Measurements from ENCODE around the gene TKTL1.

TKTL1 gene

DNA sequence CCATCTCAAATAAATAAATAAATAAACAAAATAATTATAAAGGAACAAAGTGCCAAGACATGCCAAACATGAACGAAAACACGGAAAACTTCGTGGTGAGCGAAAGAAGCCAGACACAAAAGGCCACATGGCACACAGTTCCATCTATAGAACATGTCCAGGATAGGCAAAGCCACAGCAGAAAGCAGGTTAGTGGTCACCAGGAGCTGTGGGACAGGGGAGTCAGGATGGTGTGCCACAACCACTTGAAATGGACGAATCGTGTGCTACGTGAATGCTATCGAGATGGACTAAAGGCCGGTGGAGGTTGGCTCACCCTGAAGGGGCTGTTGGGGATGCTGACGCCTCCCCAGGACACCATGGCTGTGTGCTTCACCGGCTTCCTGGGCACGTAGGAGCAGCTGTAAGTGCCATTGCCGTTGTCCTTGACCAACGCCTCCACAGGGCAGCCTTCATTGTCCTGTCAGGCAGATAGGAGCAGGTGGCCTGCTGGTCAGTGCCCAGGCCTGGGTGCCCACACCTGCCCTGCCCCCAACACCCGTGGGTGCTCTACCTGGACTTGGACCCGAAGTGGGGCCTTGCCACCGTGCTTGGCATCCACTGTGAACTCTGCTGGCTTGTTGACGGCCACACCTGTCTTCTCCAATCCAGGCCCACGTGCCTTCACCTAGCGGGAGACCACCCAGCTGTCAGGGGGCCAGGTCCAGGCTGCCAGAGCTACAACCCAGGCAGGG, 68.3 kb downstream of the TKTL1 start:
- DNase-seq: no peak

DNA sequence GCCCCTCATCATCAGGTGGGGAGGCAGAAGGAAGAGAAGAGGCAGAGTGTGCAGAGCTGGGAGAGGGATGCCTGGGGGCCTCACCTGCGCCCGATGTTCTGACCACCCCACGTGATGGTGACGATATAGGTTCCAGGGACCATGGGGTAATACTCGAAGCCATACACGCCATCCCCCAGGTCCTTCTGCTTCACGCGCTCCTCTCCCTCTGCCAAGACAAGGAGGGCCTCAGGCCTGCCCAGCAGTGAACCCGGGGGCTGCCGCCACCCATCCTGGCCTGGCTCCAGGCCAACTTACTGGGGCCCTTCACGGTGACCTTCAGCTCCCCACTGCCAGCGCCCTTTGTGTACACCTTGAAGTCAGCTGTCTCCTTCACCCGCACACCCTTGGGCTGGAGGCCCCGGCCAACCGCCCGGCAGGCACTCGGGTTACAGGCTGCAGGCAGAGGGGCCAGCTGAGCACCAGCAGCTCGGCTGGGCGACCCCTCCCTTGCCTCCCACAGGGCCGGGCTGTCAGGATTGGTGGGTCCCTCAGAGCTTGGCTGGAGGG, 69.5 kb downstream of the TKTL1 start:
- no peak for DNase-seq

DNA sequence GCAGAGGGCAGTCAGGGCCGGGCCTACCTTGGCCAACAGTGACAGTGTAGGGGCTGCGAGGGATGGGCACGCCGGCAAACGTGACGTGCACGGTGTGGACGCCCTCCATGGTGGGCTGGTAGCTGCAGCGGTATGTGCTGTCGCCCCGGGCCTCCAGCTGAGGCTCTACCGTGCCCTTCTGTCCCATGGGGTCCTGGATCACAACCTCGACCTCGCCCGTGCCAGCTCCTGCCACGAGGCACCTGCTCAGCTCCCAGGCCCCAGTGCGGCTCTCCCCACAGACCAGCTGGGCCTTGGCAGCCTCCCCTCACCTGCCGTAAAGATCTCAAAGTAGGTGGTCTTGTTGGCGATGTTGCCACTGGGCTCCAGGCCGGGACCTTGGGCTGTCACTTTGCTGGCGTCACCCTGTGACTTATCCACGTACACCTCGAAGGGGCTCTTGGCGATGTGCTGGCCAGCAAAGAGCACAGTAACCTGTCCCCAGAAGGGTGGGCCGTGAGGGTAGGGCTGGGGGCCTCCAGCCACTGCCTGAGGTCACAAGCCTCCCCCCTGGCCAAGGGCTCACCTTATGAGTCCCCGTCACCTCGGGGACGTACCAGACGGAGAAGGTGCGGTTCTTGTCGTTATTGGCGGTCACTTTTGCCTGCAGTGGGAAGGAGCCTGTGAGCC, 70.5 kb downstream of the TKTL1 start:
- no peak for DNase-seq

DNA sequence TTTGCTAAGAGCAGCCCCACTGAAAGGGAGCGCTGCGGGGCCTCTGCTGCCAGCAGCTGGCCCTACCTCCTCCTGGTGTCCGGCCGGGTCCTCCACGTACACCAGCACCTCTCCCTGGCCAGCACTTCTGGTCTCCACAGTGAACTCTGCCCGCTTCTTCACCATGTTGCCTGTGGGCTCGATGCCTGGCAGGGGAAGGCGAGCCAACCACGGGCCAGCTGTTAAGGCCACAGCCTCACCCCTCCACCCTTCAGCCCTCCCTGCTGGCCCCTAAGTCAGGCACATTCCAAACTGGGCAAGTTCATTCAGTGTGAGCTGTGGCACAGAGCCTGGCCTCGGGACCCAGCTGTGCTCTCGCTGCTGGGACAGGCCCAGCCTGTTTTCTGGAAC, 71.1 kb downstream of the TKTL1 start:
- no peak for DNase-seq

DNA sequence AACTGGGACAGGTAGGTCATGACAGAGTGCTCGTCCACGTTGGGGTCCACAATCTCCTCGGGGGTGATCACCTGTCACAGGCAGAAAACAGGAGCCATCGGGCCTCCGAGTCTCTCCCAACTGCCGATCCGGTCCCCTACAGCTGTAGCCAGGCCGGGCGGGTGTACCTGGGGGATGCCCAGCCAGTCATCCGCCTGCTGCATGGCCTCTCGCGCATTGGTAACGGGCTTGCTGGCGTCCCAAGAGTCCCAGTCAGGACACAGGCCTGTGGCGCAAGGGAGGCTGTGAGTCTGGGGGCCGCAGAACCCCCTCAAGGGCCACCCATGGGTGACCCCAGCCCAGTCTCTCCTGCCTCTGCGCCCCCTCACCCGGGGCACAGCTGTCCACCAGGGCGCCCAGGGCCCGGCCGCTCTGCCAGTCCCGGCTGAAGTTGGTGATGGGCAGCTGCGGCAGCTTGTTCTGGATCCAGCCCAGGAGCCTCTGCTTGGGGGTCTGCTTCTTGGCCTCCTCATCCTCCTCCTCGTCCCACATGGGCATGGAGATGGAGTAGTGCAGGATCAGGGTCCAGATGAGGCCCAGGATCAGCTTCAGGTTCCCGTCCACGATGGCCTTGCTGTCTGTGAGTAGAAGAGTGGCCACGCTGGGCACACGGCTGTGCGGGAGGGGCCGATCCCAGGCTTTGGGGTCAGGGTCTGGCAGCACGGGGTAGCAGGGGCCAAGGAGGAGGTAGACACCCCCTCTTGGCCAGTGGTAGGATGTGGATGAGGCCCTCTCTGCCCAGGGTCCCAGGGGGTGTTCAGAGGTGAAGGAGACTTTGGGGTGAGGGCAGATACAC, 72.1 kb downstream of the TKTL1 start:
- no peak for DNase-seq

DNA sequence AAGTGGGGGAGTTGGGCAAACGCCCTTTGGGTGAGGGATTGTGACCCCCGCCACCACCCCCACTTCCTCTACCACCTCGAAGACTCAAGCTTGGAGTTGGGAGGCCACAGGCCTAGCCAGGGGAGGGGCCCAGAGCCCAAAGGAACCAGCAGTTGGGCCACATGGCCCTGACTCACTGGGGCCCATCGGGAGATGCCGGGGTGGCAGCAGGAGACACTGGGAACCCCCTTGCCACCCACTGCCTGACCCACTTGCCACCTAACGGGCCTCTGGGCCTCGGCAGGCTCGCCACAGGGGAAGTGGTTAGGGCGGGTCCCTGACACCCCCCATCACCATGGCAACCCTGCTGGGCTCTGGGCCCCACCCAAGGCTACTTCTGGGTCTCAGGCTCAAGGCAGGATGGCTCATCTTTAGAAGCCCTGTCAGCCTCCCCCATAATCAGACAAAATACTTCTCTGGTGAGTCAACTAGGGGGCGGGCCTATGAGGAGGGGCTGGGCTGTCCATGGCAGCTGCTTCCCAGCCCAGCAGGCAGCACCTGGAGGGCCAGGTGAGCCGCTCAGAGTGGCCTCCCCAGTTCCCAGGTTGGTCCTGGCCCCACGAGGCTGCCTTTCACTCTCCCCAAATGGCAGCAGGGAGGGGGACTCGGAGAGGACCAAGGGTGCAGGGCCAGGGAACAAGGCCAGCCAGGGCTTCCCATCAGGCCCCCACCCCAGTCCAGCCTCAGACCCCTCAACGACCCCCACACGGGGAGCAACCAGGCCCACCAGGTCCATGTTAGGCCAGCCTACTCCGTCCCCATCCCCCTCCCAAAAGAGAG, 73.2 kb downstream of the TKTL1 start:
- DNase-seq: peak; percentile 92

DNA sequence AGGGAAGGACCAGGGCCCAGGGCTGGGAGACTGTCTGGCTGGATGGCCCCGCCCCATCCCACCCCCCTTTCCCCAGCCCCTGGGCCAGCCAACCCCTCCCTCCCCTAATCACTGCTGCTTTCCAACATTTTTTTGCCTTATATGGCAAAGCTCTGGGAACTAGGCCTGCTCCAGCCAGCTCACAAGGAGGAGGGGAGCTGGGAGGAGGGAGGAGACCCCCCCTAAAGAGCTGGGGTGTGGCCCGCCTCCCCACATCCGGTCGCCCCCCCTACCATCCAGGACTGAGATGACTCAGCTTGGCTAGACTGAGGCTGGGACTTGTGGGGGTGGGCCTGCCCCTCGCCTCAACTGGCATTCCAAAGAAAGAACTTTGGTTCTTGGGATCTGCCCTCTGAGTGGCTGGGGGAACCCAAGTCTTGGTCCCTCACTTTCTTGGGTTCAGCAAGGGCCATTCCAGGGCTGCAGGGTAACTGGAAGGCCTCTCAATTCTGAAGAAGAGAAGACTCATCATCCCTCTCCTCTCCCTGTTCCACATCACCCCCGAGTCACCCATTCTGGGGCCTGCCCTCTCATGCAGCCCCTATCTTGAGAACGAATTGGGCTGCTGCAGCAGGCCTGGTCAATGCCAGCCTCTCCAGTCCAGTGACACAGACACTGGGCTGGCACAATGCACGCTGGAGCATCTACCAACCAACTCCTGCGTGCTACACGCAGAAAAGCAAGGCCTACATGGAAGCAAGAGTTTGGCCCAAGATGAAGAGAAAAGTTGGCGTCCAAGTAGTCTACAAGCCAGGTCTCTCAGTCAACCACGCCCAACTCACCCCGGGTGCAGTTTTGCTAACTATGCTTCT, 74.1 kb downstream of the TKTL1 start:
- DNase-seq: peak; percentile 73

DNA sequence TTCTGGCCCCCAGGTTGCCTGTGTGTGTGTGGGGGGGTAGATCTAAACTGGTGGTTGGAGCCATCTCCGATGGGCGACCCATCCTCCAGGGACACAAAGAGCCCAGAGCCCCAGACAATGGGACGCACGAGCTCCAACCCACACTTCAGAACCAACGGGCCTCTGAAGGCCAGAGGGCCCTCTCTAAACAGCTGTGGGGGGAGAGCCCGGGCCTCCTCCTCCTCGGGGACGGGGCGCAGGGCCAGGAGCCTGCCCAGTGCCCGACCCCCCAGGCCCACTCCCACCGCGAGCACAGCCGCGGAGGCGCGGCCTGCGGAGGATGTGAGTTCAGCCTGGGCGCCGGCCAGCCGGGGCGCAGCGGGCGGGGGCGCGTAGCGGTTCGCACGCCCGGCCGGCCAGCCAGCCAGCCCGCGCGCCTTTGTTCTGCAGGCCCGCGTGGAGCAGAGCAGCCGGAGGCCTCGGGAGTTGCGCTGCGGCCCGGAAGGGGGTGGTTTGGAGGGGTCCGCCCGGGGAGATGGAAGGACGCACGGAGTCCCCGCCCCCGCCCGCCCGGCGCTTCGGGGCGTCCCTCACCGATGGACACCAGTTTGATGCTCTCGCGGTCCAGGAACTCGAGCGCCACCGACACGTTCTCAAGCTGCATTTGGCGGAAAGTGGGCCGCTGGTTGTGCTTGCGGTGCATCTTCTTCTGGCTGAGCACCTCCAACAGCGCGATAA, 74.9 kb downstream of the TKTL1 start:
- no peak for DNase-seq

DNA sequence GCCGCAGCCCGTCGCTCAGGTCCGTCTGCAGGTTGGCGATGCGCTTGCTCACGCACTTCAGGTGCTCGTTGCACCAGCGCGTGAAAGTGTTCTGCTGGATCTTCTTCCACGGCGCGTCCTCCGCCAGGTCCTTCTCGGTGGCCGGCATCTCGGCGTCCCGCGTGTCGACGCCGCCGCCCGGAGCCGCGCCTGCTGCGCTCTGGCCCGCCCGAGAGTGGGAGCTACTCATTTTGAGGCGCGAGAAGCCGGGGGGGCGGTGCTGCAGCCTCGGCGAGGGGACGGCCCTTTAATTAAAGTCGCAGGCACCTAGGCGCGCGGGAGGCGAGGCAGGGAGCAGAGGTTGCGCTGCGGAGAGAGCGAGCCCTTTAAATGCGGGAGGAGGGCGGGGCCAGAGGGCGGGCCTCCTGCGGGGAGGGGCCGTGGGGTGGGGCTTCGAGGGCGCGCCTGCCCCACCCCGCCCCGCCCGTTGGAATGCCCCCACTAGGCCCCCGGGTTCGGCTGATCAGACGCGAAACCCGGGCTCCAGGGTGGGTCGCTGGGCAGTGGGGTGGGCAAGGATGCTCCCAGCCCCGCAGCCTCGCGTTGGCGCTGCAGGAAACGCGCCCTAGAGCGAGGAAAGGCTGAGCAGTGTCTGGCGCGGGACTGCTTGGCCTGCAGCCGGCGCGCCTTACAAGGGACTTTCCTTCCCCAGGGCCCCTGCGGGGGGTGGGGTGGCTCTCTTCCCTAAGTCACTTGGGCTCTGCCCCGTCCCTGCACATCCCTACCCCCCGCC, 75.6 kb downstream of the TKTL1 start:
- DNase-seq: peak; percentile 89

DNA sequence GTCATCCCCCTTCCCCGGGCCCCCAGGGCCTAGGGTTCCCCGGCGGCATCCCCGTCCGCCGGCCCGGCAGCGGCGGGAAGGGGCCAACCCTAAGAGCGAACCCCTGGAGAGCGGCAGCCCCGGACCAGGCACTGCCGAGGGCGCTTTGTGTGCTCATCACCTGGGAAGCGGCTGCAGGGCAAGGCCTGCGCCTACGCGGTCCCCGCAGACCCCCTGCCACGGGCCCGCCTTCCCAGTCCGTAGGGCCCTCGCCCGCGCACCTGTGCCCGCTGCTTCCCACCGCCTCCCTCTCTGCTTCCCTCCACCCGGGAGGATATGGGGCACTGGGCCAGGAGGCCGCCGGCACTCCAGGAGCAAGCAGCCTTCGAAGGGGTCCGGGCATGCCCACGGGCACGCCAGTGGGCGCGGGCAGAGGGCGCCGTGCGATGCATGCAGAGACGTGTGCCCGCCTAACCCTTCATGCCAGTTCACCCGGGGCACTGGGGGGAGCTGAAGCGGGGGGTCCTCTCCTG, 76.2 kb downstream of the TKTL1 start:
- DNase-seq: no peak

DNA sequence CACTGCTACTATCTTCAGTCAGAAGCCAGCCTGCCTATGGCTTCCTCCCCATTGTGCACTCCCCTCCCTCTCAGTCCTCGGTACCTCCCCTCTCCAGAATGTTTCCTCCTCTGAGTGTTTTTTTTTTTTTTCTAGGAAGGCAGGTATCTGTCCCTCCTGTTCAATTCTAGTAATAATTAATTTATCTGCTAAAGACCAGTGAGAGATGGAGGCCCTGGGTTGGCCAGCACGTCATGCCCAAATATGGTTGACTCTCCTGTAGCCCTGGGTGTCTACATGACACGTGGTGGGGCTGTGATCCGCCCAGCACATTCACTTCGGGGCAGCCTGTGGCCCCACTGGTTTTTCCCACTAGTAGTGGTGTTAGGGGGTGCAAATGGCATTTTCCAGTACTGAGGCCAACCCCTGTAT, 77.0 kb downstream of the TKTL1 start:
- DNase-seq: no peak

DNA sequence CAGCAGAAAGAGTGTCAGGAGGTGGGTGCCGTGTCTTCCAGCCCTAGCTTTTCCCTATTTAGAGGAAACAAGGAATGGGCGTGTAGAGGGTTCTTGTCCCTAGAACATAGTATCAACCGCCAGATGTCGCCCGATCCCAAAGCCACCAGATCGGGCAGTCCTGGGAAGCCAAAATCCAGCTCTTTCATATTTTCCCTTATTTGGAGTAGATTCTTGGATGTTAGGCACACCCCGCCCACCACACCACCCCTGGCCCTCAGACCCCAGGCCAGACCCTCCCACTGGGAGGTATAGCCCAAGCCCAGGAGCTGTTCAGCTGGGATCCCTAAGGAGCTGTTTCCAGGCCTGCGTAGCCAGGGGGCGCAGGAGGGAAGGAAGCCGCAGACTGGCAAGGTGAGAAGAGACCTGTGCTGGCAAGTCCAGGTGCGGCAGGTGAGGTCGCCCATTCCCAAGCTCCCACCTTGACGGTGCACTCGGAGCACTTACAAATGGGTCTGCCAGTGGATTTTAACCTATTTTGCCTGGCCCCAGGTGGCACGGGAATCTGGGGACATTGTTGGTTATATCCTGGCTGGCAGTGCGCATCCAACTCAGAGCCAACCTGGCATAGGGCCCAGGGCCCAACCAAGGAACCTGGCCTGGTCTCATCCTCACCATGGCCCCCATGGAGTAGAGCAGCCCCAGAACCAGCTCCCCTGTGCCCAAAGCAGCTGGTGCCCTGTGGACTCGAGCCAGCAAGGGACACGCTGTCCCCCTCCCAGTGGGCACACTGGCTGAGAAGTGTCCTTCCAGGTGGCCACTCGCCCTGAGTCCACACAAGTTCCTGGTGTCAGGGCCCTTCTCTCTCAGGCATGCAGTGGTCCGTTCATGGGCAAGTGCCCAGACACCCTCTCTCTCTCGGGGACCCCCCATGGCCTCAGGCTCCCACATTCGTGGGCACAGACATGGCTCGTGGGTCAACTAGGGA, 78.0 kb downstream of the TKTL1 start:
- no peak for DNase-seq

DNA sequence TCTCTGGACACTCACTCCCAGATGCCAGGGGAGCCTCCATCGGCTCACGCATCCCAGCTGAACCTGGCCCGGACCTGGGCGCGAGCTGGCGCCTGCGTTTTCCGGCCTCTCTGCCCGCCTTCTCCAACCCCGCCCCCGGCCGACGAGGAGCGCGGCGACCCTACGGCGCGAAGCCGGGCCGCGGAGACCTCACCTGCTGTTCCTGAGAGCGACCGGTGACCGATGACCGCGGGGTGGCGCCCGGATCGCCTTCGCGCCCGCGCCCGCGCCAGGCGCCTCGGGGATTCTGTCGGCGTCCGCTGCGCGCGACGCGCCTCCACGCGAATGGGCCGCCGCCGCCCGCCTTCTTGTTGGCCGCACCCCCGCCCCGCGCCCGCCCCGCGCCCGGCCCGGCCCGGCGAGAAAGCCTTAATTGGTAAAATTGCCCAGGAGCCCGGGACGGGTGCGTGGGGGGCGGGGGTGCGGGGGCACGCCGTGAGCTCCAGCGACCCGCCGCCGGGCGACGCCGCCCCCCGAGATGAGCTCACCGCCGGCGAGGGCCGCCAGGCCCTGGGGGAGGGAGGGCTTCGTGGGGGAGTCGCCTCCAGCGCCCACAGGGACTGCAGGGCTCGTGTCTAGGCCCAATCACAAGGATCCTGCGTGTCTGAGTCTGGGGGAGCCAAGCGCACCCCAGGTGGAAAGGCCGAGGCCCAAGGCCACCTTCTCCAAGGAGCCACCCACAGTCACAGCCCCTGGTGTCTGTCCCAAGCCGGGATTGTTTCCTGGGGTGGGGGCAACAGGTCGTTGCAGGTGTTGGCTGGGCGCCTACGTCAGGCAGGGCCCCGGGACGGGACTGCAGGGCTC, 78.9 kb downstream of the TKTL1 start, which contains the start of gene FLNA:
FLNA (minus strand) TSS at position 322 of the 843 bp plus-strand sequence. CDS start 3,389 bp downstream, outside the sequence.
- DNase-seq: peak; percentile 39

DNA sequence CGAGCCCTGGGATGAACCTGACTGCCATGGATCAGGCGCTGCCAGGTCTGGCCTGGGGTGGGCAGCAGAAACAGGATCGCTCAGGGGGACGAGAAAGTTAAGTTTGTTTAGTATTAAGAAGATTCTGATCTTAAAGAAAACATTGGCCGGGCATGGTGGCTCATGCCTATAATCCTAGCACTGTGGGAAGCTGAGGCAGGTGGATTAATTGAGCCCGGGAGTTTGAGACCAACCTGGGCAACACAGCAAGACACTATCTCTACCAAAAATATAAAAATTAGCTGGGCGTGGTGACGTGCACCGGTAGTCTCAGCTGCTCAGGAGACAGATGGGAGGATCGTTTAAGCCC, 79.5 kb downstream of the TKTL1 start:
- DNase-seq: no peak

DNA sequence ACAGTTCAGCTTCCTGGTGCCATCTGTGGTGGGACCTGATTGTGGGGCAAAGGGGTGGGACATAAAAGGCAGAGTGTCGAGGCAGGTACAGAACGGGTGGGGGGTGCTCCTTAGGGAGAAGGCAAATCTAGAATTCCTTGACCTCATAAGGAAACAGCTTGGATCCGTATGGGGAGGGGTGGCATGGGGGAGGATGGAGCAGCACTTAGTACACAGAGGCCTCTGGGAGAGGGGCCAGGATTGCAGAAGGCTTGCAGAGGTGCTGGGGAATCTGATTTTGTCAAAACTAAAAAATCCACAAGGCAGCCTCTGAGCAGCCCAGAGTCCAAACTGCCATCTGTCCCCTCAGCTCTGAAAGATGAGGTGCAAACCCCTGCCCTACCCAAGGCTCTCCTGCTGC, 81.2 kb downstream of the TKTL1 start:
- DNase-seq: no peak

DNA sequence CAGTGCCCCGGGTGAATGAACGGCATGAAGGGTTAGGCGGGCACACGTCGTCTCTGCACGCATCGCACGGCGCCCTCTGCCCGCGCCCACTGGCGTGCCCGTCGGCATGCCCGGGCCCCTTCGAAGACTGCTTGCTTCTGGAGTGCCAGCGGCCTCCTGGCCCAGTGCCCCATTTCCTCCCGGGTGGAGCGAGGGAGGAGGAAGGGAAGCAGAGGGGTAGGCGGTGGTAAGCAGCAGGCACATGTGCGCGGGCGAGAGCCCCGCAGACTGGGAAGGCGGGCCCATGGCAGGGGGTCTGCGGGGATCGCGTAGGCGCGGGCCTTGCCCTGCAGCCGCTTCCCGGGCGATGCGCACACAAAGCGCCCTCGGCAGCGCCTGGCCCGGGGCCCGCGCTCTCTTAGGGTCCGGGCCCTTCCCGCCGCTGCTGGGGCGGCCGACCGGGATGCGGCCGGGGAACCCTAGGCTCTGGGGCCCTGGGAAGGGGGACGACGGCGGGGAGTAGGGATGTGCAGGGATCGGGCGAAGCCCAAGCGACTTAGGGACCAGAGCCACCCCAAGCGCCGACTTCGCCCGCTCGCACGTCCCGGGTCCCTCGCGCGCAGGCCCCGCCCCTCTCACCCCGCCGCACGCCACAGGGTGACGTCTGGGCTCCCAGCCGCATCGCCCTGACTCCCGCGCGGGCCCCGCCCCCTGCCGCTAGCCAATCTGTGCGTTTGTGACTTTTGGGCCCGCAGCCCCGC, 82.6 kb downstream of the TKTL1 start:
- peak; percentile 44 for DNase-seq

Data from activated CD8-positive, alpha-beta memory T cell treated with anti-CD3 and anti-CD28 coated beads, Interleukin-2, amount 50 U/mL, for 4 hours (primary cell).